ENCODE measurements around the gene EID2B. TPM values are rescaled to one million over a fixed set of nuclear protein-coding genes. Genes with fewer than 3 reads are reported as not detected.

EID2B gene
- total RNA-seq, 2 donors from 2014 or later: 4.3 to 4.5 TPM

DNA sequence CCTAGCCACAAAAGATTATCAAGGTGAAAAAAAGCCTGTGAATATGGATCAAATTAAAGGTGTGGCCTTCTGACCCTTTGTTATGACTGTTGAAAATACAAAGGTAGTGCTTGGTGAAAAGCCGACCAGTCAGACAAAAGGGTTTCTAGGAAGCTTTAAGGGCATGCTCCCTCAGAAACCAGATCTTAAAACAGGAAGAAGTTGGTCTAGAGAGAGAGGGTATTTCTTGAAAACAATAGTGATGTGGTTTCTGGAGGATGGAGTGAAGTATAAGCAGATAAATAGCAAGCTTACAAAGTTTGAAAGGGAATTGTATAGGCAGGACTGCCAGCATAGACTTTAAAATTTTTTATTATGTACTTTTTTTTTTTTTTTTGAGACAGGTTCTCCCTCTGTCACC is 12.3 kb upstream of the EID2B start:
- Mint-ChIP-seq H3K27me3 (ENCODE audit: low read depth) (no peaks in the 10 kb centered on the region), H3K4me1 (ENCODE audit: low read depth) (peaks cover 66% of the 10 kb centered on the region), H3K36me3 (ENCODE audit: insufficient read depth in 2 of 2) (no peaks in the 10 kb centered on the region), H3K4me3 (peak overlapping the region in 1 of 2 donors; percentile 16), H3K27ac (no peak overlapping the region), H3K9me3 (no peaks in the 10 kb centered on the region)
- ATAC-seq (replicated peaks in 1 of 2): no peak
- no peak for DNase-seq

DNA sequence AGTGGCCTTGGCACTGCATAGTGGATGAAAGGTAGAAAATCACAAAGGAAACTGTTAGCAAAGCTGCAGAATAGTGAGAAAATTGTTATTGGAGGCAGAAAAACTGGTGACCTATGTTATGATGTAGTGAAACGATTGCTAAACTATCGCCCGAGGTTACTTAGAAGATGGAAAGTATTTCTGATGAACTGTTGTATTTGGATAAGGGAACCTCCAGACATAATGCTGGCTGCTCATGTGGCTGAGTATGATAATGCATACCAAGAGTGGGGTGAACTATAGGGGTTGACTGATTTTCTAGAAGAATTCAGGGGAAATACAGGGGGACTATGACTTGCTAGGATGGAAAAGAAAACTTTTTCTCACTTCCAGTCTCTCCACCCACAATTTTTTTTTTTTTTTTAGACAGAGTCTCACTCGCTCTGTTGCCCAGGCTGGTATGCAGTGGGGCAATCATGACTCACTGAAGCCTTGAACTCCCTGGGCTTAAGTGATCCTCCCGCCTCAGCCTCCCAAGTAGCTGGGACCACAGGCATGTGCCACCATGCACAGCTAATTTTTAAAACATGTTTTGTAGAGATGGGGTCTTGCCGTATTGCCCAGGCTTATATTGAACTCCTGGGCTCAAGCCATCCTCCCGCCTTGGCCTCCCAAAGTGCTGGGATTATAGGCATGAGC is 11.7 kb upstream of the EID2B start:
- DNase-seq (no peak), ATAC-seq (replicated peaks in 1 of 2) (peak; percentile 12 to 20)
- H3K27me3 Mint-ChIP-seq (ENCODE audit: low read depth): no peaks in the 10 kb centered on the region
- peaks cover 66% of the 10 kb centered on the region for H3K4me1 Mint-ChIP-seq (ENCODE audit: low read depth)
- no peak overlapping the region for H3K27ac Mint-ChIP-seq
- no peaks in the 10 kb centered on the region for H3K36me3 Mint-ChIP-seq (ENCODE audit: insufficient read depth in 2 of 2)
- no peaks in the 10 kb centered on the region for H3K9me3 Mint-ChIP-seq
- peak overlapping the region; percentile 18 to 20 for H3K4me3 Mint-ChIP-seq

DNA sequence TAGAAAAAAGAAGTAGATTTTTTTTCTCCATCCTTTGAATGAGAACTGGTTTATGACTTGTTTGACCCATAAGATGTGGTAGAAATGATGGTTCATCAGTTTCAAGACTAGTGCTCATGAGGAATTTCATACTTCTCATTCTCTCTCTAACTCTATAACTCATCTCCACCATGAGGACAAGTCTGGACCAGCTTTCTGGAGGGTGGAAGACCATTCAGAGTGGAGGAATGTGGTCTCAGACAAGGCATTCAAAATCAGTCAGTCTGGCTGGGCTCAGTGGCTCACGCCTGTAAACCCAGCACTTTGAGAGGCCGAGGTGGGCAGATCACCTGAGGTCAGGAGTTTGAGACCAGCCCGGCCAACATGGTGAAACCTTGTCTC is 10.8 kb upstream of the EID2B start:
- Mint-ChIP-seq H3K9me3 (no peaks in the 10 kb centered on the region), H3K4me3 (no peak overlapping the region), H3K36me3 (ENCODE audit: insufficient read depth in 2 of 2) (no peaks in the 10 kb centered on the region), H3K27me3 (ENCODE audit: low read depth) (no peaks in the 10 kb centered on the region), H3K27ac (peak overlapping the region; percentile 44), H3K4me1 (ENCODE audit: low read depth) (peaks cover 75% of the 10 kb centered on the region)
- ATAC-seq (replicated peaks in 1 of 2) (peak; percentile 4 to 20), DNase-seq (no peak)

DNA sequence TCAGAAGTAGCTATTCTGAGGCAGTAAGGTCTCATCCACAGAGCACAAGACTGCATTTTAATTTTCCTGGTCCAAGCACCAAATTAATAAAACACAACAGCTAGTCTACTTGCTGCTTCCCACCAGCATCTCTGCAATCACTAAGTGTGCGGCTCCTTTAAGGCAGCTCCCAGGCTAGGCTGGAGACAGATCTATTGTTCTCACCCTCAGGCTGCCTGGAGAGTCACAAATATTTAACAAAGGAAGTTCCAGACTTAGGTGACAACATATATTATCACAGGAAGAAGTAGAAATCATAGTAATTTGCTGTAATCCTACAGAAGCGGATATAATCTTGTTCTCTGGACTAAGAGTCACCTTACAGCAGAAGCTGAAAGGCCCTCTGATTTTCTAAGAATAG is 9.6 kb upstream of the EID2B start:
- Mint-ChIP-seq H3K27me3 (ENCODE audit: low read depth) (no peaks in the 10 kb centered on the region), H3K36me3 (ENCODE audit: insufficient read depth in 2 of 2) (peaks cover 0 to 4% of the 10 kb centered on the region in 2 donors), H3K4me3 (peak overlapping the region in 1 of 2 donors; percentile 5), H3K4me1 (ENCODE audit: low read depth) (peaks cover 85% of the 10 kb centered on the region), H3K27ac (peak overlapping the region; percentile 66), H3K9me3 (no peaks in the 10 kb centered on the region)
- no peak for DNase-seq
- ATAC-seq (replicated peaks in 1 of 2): no peak

DNA sequence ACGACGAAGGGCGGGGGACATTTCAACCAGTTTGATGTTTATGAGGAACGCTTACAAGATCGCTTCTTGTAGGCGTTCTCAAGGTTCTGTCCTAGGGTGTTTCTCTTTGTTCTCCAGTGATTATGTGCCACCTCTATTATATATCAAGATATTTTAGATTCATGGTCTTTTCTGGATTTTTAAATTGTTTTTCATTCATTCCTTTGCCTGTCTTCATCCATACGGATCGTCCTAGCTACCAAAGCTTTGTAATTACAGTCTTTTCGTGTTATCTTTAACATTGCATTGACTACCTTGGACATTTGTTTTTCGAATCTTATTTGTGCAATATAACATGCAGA is 7.7 kb upstream of the EID2B start:
- DNase-seq (no peak), ATAC-seq (replicated peaks in 1 of 2) (no peak)
- Mint-ChIP-seq H3K36me3 (ENCODE audit: insufficient read depth in 2 of 2) (peaks cover 0 to 4% of the 10 kb centered on the region in 2 donors), H3K27me3 (ENCODE audit: low read depth) (no peaks in the 10 kb centered on the region), H3K4me1 (ENCODE audit: low read depth) (peaks cover 79% of the 10 kb centered on the region), H3K9me3 (no peaks in the 10 kb centered on the region), H3K4me3 (peak overlapping the region; percentile 95 to 96), H3K27ac (peak overlapping the region; percentile 98)

DNA sequence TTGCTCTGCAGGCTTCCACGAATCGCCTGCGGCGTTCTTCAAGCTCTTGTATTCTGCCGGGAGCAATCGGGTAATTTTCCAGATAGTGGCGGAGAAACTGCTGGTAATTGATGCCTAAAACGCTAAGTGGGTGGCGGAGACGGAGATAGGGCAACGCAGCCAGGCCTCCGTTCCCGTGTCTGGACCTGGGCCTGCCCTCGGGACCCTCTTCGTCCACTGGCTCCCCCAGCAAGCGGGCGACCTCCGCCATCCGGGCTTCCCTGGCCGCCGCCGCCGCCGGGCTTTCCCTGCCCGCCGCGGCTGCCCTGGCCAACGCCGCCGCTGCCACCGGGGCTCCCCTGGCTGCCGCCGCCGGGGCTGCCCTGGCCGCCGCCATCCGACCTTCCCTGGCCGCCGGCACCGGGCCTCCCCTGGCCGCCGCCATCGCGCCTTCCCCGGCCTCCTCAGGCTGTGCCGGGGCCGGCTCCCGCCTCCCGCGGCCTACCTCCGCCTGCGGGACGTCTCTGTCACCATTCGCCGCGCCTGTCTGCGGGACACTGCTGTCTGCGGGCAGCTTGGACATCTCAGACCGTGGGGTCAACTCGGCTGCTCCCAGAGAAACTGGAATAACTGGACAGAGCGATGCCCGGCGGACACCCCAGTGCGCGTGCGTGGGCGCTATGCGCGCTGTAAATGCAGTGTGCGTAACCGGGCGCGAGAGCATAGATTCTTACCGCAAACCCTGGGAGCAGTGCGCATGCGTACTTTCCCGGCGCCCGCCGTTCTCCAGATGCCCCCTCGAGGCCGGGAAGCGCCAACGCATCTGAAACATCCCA is 7.1 kb upstream of the EID2B start, which contains the start of gene EID2:
Gene EID2, minus strand, starts transcription at position 644 of the 815 bp plus-strand sequence. Its CDS starts 82 bp downstream, at position 562.
- Mint-ChIP-seq H3K27ac (peak within 1 kb of the TSS; percentile 98), H3K4me3 (peak within 1 kb of the TSS; percentile 95 to 96), H3K4me1 (ENCODE audit: low read depth) (peaks cover 74% of the 10 kb centered on the region), H3K27me3 (ENCODE audit: low read depth) (no peaks in the 10 kb centered on the region), H3K9me3 (no peaks in the 10 kb centered on the region), H3K36me3 (ENCODE audit: insufficient read depth in 2 of 2) (peaks cover 0 to 4% of the 10 kb centered on the region in 2 donors)
- DNase-seq (peak; percentile 94 to 96), ATAC-seq (replicated peaks in 1 of 2) (peak; percentile 88)

DNA sequence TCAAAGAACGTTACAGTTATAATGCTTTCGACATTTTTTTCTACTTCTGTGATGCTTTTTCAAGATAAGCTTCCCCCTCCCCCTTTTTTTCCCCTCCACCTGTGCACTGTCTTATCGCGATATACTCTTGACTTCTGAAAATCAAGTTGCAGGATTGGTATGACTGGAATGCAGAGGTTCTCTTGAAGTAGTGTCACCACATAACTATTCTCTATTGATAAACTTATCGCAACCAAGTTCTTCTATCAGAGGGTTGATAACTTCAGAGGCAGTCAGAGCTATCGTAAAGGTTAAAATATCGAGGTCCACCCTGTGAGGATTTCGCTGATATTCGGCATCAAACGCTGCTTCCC is 6.5 kb upstream of the EID2B start:
- Mint-ChIP-seq H3K36me3 (ENCODE audit: insufficient read depth in 2 of 2) (peaks cover 0 to 4% of the 10 kb centered on the region in 2 donors), H3K4me1 (ENCODE audit: low read depth) (peaks cover 68% of the 10 kb centered on the region), H3K9me3 (no peaks in the 10 kb centered on the region), H3K4me3 (peak overlapping the region; percentile 88 to 95), H3K27ac (peak overlapping the region; percentile 93), H3K27me3 (ENCODE audit: low read depth) (no peaks in the 10 kb centered on the region)
- no peak for DNase-seq
- ATAC-seq (replicated peaks in 1 of 2): peak; percentile 34 to 42

DNA sequence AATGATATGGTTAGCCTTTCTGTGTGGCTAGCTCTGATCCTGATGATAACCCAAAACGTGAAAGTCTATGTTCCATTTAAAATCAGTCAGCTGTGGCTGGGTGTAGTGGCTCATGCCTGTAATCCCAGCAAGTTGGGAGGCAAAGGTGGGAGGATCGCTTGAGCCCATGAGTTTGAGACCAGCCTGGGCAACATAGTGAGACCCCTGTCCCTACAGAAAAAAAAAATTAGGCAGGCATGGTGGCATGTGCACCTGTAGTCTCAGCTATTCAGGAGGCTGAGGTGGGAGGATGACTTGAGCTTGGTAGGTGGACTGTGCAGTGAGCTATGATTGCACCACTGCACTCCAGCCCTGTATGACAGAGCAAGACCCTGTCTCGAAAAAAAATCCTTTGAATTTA is 1.1 kb upstream of the EID2B start:
- ATAC-seq (replicated peaks in 1 of 2): no peak
- Mint-ChIP-seq H3K9me3 (no peaks in the 10 kb centered on the region), H3K27me3 (ENCODE audit: low read depth) (no peaks in the 10 kb centered on the region), H3K4me1 (ENCODE audit: low read depth) (peaks cover 51% of the 10 kb centered on the region), H3K36me3 (ENCODE audit: insufficient read depth in 2 of 2) (peaks cover 0 to 4% of the 10 kb centered on the region in 2 donors), H3K4me3 (no peak overlapping the region), H3K27ac (no peak overlapping the region)
- DNase-seq: no peak

DNA sequence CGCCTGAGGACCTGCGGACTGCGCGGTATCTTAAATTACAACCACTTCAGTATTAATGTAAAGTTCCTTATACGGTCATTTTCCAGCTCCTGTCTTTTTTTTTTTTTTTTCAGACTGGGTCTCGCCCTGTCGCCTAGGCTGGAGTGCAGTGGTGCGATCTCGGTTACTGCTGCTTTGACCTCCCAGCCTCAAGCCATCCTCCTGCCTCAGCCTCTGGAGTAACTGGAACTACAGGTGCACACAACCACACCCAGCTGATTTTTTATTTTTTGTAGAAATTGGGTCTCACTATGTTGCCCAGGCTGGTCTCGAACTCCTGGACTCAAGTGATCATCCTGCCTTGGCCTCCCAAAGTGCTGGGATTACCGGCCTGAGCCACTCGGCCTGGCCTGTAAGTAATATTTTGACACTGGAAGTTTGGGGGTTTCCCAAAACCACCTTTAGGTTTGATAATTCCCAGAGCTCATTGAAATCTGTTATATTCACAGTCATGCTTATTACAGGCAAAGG is 406 bp upstream of the EID2B start:
- Mint-ChIP-seq H3K9me3 (no peaks in the 10 kb centered on the region), H3K36me3 (ENCODE audit: insufficient read depth in 2 of 2) (peaks cover 0 to 8% of the 10 kb centered on the region in 2 donors), H3K27ac (peak overlapping the region; percentile 95), H3K27me3 (ENCODE audit: low read depth) (no peaks in the 10 kb centered on the region), H3K4me1 (ENCODE audit: low read depth) (peaks cover 48% of the 10 kb centered on the region), H3K4me3 (peak overlapping the region; percentile 58 to 91)
- no peak for DNase-seq
- ATAC-seq (replicated peaks in 1 of 2): peak; percentile 34 to 39

DNA sequence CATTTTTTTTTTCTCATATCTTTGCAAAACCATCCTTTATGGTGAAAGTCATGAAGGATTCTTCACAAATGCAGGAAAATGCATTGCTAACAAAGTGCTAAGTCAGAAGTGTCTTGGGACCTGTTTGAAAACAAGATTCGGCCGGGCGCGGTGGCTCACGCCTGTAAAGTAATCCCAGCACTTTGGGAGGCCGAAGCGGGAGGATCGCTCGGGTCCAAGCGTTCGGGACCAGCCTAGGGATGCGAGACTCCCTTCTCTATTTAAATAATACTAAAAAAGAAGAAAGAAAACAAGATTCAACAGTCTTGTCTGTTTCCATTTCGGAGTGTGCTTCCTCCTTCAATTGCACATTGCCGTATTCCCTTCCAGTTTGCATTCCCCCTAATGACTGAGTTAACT is 819 bp downstream of the EID2B start:
- Mint-ChIP-seq H3K9me3 (no peaks in the 10 kb centered on the region), H3K36me3 (ENCODE audit: insufficient read depth in 2 of 2) (peaks cover 0 to 6% of the 10 kb centered on the region in 2 donors), H3K4me1 (ENCODE audit: low read depth) (peaks cover 36% of the 10 kb centered on the region), H3K4me3 (peak overlapping the region; percentile 91 to 93), H3K27ac (peak overlapping the region; percentile 79), H3K27me3 (ENCODE audit: low read depth) (no peaks in the 10 kb centered on the region)
- DNase-seq (no peak), ATAC-seq (replicated peaks in 1 of 2) (no peak)

DNA sequence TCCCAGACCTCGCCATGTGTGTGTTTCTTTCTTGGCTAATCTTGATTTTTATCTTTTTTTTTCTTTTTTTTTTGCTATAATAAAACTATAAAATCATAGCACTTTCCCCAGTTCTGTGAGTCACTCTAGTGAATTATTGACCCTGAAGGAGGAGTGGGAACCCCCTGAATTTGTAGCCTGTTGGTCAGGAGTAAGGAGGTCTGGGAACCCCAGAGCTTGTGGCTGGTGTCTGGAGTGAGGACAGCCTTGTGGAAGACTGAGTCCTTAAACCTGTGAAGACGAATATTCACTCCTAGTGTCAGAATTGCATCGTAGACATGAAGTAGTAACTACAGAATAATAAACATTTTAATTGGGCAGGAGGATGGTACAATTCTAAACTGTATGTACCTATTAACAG is 7.4 kb downstream of the EID2B start:
- H3K27ac Mint-ChIP-seq: no peak overlapping the region
- peaks cover 0 to 8% of the 10 kb centered on the region in 2 donors for H3K36me3 Mint-ChIP-seq (ENCODE audit: insufficient read depth in 2 of 2)
- H3K4me1 Mint-ChIP-seq (ENCODE audit: low read depth): peaks cover 13% of the 10 kb centered on the region
- no peaks in the 10 kb centered on the region for H3K9me3 Mint-ChIP-seq
- ATAC-seq (replicated peaks in 1 of 2): no peak
- no peaks in the 10 kb centered on the region for H3K27me3 Mint-ChIP-seq (ENCODE audit: low read depth)
- no peak overlapping the region for H3K4me3 Mint-ChIP-seq
- no peak for DNase-seq

DNA sequence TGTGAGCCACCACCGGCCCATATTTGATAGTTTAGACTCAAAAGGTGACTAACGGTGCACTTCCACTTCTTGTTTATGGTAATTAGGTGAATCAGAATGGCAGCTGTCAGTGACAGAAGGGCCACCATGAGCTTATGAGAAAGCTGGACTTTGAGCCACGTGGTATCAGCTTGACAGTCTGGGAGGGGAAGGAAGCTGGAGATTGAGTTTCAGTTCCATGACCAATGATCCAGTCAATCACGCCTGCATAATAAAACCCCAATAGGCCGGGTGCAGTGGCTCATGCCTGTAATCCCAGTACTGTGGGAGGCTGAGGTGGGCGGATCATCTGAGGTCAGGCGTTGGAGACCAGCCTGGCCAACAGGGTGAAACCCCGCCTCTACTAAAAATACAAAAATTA is 8.2 kb downstream of the EID2B start:
- ATAC-seq (replicated peaks in 1 of 2): no peak

More for the DNA sequence above, 8.2 kb downstream of the EID2B start:
- Mint-ChIP-seq H3K27ac (no peak overlapping the region), H3K4me3 (no peak overlapping the region), H3K9me3 (no peaks in the 10 kb centered on the region), H3K27me3 (ENCODE audit: low read depth) (no peaks in the 10 kb centered on the region), H3K4me1 (ENCODE audit: low read depth) (peaks cover 10% of the 10 kb centered on the region), H3K36me3 (ENCODE audit: insufficient read depth in 2 of 2) (peaks cover 0 to 8% of the 10 kb centered on the region in 2 donors)
- no peak for DNase-seq
